Sigmoid colon (tissue), 7 donors: ENCODE results near the gene CLN6. TPM values are rescaled to one million over a fixed set of nuclear protein-coding genes. Genes with fewer than 3 reads are reported as not detected.

ENCODE experiments used
- DNase-seq: peaks from one replicate; pipeline ENCODE4 v3.0.0-alpha.2; 2019
- H3K27ac ChIP-seq, 4 donors: fragments of 200-600 bp; sonication (generic); one replicate each; pipeline ENCODE4 v1.5.1; 2016 to 2019; ENCODE audit warnings: mild to moderate bottlenecking in 1 of 4
- H3K27me3 ChIP-seq, 3 donors: fragments of 200-600 bp; sonication (generic); one replicate each; pipeline ENCODE4 v1.5.1; 2019; ENCODE audit warnings: mild to moderate bottlenecking in 1 of 3
- H3K36me3 ChIP-seq, 4 donors: fragments of 200-600 bp; sonication (generic); one replicate each; pipeline ENCODE4 v1.5.1; 2016 to 2019
- H3K4me1 ChIP-seq, 4 donors: fragments of 200-600 bp; sonication (generic); one replicate each; pipeline ENCODE4 v1.5.1; 2017 to 2019
- H3K4me3 ChIP-seq, 4 donors: fragments of 200-600 bp; sonication (generic); one replicate each; pipeline ENCODE4 v1.5.1; 2017 to 2019; ENCODE audit warnings: mild to moderate bottlenecking in 2 of 4, moderate library complexity in 1 of 4
- H3K9me3 ChIP-seq, 4 donors: fragments of 200-600 bp in 3 of 4; sonication (generic) in 3 of 4; one replicate each; pipeline versions ENCODE4 v1.5.1 to v1.6.1; 2013 to 2019
- EP300 ChIP-seq, 4 donors: sonication (generic); formaldehyde crosslinking; IDR thresholded peaks; one replicate each; pipeline ENCODE4 v1.6.1; 2017; ENCODE audit warnings: antibody characterized with exemption in 4 of 4
- POLR2A ChIP-seq, 2 donors: fragments of 450-650 bp; IDR thresholded peaks; one replicate each; pipeline ENCODE4 v1.6.1; 2016; ENCODE audit warnings: antibody characterized with exemption in 2 of 2, mild to moderate bottlenecking in 2 of 2, moderate library complexity in 2 of 2
- POLR2AphosphoS5 ChIP-seq, 4 donors: sonication (generic); formaldehyde crosslinking; IDR thresholded peaks; one replicate each; pipeline ENCODE4 v1.6.1; 2017; ENCODE audit warnings: antibody characterized with exemption in 4 of 4
- WGBS, 2 donors: extraction: QIAGEN DNeasy Blood & Tissue Kit; methylation state at CpG; one replicate each; pipeline ENCODE4 v1.1.7; 2013; 5-methylcytosine and 5-hydroxymethylcytosine counted together
- intact Hi-C: fragments of 100-400 bp; cut with DNase I; formaldehyde crosslinking; loops from one replicate; pipeline ENCODE4 v1.15.1; 2023
- polyA plus RNA-seq, 3 donors: library from polyadenylated mRNA; stranded (reverse); fragments of 200-250 nt; gene quantifications; one replicate each; pipeline ENCODE4 v1.2.3, GENCODE V29; 2013
- total RNA-seq, 4 donors: library from RNA; depleted of rRNA; stranded (reverse); fragments of >200 nt; gene quantifications; one replicate each; pipeline ENCODE4 v1.1.0, GENCODE V29; 2016
- TF ChIP-seq, protein P1 (sequence below), 4 experiments: fragments of 450-650 bp in 3 of 4; fragments of 200-600 bp in 1 of 4; IDR thresholded peaks; one replicate each; pipeline ENCODE4 v1.5.1; 2016 to 2019; ENCODE audit warnings: antibody characterized with exemption in 4 of 4, mild to moderate bottlenecking in 3 of 4, moderate library complexity in 2 of 4
- donor health status: healthy with polysubstance abuse.
- donor health status: Bipolar disorder and iron deficiency.
- donor health status: healthy.

Gene CLN6
- total and polyA plus RNA-seq, 7 donors = 5.4 to 43.3 (median 10.4) TPM

GRCh38 chr15:68234060-68234459 lies 4.5 kb upstream of the CLN6 start:
- Histone ChIP-seq H3K4me3 (no peak overlapping the region), H3K4me1 (peaks cover 0 to 7% (median 7%) of the 10 kb centered on the region in 4 donors), H3K27ac (no peak overlapping the region), H3K36me3 (no peaks in the 10 kb centered on the region), H3K27me3 (no peaks in the 10 kb centered on the region), H3K9me3 (no peaks in the 10 kb centered on the region)
- intact Hi-C loops = loop anchor here (5.0 kb wide), 1 partner anchor 712 kb away; the partner anchor contains the start of gene C15orf61
- TF ChIP-seq, protein P1, sequence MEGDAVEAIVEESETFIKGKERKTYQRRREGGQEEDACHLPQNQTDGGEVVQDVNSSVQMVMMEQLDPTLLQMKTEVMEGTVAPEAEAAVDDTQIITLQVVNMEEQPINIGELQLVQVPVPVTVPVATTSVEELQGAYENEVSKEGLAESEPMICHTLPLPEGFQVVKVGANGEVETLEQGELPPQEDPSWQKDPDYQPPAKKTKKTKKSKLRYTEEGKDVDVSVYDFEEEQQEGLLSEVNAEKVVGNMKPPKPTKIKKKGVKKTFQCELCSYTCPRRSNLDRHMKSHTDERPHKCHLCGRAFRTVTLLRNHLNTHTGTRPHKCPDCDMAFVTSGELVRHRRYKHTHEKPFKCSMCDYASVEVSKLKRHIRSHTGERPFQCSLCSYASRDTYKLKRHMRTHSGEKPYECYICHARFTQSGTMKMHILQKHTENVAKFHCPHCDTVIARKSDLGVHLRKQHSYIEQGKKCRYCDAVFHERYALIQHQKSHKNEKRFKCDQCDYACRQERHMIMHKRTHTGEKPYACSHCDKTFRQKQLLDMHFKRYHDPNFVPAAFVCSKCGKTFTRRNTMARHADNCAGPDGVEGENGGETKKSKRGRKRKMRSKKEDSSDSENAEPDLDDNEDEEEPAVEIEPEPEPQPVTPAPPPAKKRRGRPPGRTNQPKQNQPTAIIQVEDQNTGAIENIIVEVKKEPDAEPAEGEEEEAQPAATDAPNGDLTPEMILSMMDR (IDR thresholded peaks at IDR 0.05) = no peak
- TF ChIP-seq POLR2AphosphoS5 (IDR thresholded peaks at IDR 0.05) = no peak
- no peak for TF ChIP-seq POLR2A (IDR thresholded peaks at IDR 0.05)
- TF ChIP-seq EP300 (IDR thresholded peaks at IDR 0.05) = no peak
- no peak for DNase-seq
- WGBS, 2 donors = 48 to 60% methylated on average over 6 of the region's 6 CpGs

- Histone ChIP-seq H3K27ac (no peak overlapping the region), H3K27me3 (no peaks in the 10 kb centered on the region), H3K4me1 (peaks cover 0 to 18% (median 18%) of the 10 kb centered on the region in 4 donors), H3K4me3 (no peak overlapping the region), H3K36me3 (no peaks in the 10 kb centered on the region), H3K9me3 (no peaks in the 10 kb centered on the region)
- TF ChIP-seq POLR2A (IDR thresholded peaks at IDR 0.05) (no peak), POLR2AphosphoS5 (IDR thresholded peaks at IDR 0.05) (no peak), EP300 (IDR thresholded peaks at IDR 0.05) (no peak)
- TF ChIP-seq, protein P1 (IDR thresholded peaks at IDR 0.05) = no peak
- 79 to 89% methylated on average over 6 of the region's 6 CpGs for WGBS, 2 donors
- no peak for DNase-seq
- intact Hi-C loops = loop anchor here (5.0 kb wide), 1 partner anchor 711 kb away; the partner anchor contains the start of gene C15orf61
These were observed 3.4 kb upstream of the CLN6 start for GRCh38 chr15:68232937-68233336.

- intact Hi-C loops = loop anchor here (5.0 kb wide), 1 partner anchor 710 kb away; the partner anchor contains the start of gene C15orf61
- TF ChIP-seq EP300 (IDR thresholded peaks at IDR 0.05) (no peak), POLR2AphosphoS5 (IDR thresholded peaks at IDR 0.05) (no peak), POLR2A (IDR thresholded peaks at IDR 0.05) (no peak)
- TF ChIP-seq, protein P1 (IDR thresholded peaks at IDR 0.05) = no peak
- H3K36me3 ChIP-seq = no peaks in the 10 kb centered on the region
- no peak overlapping the region for H3K4me3 ChIP-seq
- H3K27ac ChIP-seq = no peak overlapping the region
- H3K9me3 ChIP-seq = no peaks in the 10 kb centered on the region
- 60 to 80% methylated on average over 6 of the region's 6 CpGs for WGBS, 2 donors
- H3K27me3 ChIP-seq = no peaks in the 10 kb centered on the region
- peaks cover 0 to 23% (median 22%) of the 10 kb centered on the region in 4 donors for H3K4me1 ChIP-seq
- no peak for DNase-seq
These were observed 2.9 kb upstream of the CLN6 start for GRCh38 chr15:68232449-68232848.

DNA sequence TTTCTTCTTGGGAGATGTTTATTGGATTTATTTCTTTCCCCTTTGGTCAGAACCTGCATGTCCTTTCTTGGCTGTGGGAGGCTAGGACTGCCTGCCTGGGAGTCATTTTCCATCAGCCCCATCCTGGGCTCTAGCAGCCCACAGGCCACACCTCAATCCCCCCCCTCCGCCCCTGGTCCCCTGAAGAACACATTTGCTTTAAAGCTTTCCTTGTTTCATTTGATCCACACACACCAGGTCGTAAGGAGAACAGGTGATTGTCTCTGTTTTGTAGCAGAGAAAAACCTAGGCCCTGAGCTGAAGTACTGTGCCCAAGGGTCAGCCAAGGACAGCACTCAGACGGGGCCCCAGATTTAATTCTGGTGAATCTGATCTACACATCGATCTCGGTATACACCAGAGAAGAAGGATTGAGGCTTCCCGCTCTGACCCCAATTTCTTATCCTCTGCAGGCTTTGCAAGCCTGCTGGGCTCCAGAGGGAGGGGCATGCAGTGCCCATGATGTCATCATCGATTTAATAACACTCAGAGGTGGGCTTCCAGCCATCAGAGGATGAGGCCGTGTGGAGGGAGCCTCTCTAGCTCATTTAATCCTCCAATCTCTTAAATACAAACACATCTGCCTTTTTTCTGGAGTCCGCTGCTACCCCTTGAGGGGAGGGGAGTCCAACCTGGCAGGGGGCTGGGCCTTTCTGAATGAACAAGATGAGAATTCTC lies 1.7 kb upstream of the CLN6 start:
- 85 to 87% methylated on average over 9 of the region's 9 CpGs for WGBS, 2 donors
- Histone ChIP-seq H3K9me3 (no peaks in the 10 kb centered on the region), H3K4me1 (peaks cover 0 to 25% (median 23%) of the 10 kb centered on the region in 4 donors), H3K4me3 (no peak overlapping the region), H3K36me3 (no peaks in the 10 kb centered on the region), H3K27ac (no peak overlapping the region), H3K27me3 (no peaks in the 10 kb centered on the region)
- TF ChIP-seq POLR2AphosphoS5 (IDR thresholded peaks at IDR 0.05) = no peak
- TF ChIP-seq EP300 (IDR thresholded peaks at IDR 0.05) = no peak
- TF ChIP-seq, protein P1 (IDR thresholded peaks at IDR 0.05) = no peak
- no peak for TF ChIP-seq POLR2A (IDR thresholded peaks at IDR 0.05)
- DNase-seq = no peak
- intact Hi-C loops = loop anchor here (5.0 kb wide), 1 partner anchor 709 kb away; the partner anchor contains the start of gene C15orf61
